ENCODE data around the gene APOE. TPM values are rescaled to one million over a fixed set of nuclear protein-coding genes. Genes with fewer than 3 reads are reported as not detected.
A peak's percentile ranks its signal among the peaks of the same experiment; 100 is the strongest.
"Not testable (repeated sequence)": the region's sequence is repeated elsewhere in the genome, so short reads cannot be mapped to it uniquely, and the experiment has no call there.

Gene APOE
- polyA plus RNA-seq, 3 donors: 397 to 528 (median 454) TPM

GRCh38 chr19:44900328-44901244 is 5.0 kb upstream of the APOE start:
- no peak for DNase-seq

GRCh38 chr19:44903216-44903601 is 2.4 kb upstream of the APOE start:
- DNase-seq: no peak

- no peak for DNase-seq
Observed at GRCh38 chr19:44903602-44904425, 1.8 kb upstream of the APOE start.

- DNase-seq: no peak
Observed at GRCh38 chr19:44904426-44904994, 1.1 kb upstream of the APOE start.

- no peak for DNase-seq
Observed at GRCh38 chr19:44907613-44908012, 2.0 kb downstream of the APOE start.

- DNase-seq: no peak
Observed at GRCh38 chr19:44908074-44908835, 2.7 kb downstream of the APOE start.

GRCh38 chr19:44908836-44909261 is 3.3 kb downstream of the APOE start:
- no peak for DNase-seq

- DNase-seq: no peak
Observed at GRCh38 chr19:44909775-44910174, 4.2 kb downstream of the APOE start.

- DNase-seq: not testable (repeated sequence)
Observed at GRCh38 chr19:44911896-44912295, 6.3 kb downstream of the APOE start.

- no peak for DNase-seq
Observed at GRCh38 chr19:44912854-44913253, 7.3 kb downstream of the APOE start.

GRCh38 chr19:44913512-44914432 is 8.2 kb downstream of the APOE start:
- DNase-seq: not testable (repeated sequence)

GRCh38 chr19:44914433-44915206 is 9.0 kb downstream of the APOE start, which contains the start of gene APOC1:
Gene APOC1 (plus strand): TSS chr19:44914608. CDS start chr19:44914892, 284 bp downstream.
- DNase-seq: peak; percentile 89

- DNase-seq: no peak
Observed at GRCh38 chr19:44924243-44924725, 18.7 kb downstream of the APOE start.

GRCh38 chr19:44925114-44925891 is 19.7 kb downstream of the APOE start:
- no peak for DNase-seq

GRCh38 chr19:44926245-44927077 is 20.9 kb downstream of the APOE start:
- not testable (repeated sequence) for DNase-seq

GRCh38 chr19:44927746-44928145 is 22.1 kb downstream of the APOE start:
- DNase-seq: no peak

- no peak for DNase-seq
Observed at GRCh38 chr19:44930088-44930487, 24.5 kb downstream of the APOE start.

GRCh38 chr19:44931541-44931940 is 25.9 kb downstream of the APOE start:
- DNase-seq: no peak

All from renal pelvis (tissue), 4 donors.